Spleen (tissue), 11 donors: ENCODE data around the gene SLC35F1. TPM values are rescaled to one million over a fixed set of nuclear protein-coding genes. Genes with fewer than 3 reads are reported as not detected.
A peak's percentile ranks its signal among the peaks of the same experiment; 100 is the strongest.

Experiments used
- DNase-seq: peaks from one replicate; pipeline ENCODE4 v3.0.0-alpha.2; 2020
- H3K27ac ChIP-seq, 8 donors: fragments of 200-600 bp; sonication (generic) in 7 of 8; 1 replicate in 4 of 8; 2 replicates in 4 of 8; pipeline versions ENCODE4 v1.5.0 to v1.8.0; 2016 to 2021; ENCODE audit warnings: inconsistent platforms in 4 of 8, mild to moderate bottlenecking in 4 of 8, moderate library complexity in 1 of 8
- H3K27me3 ChIP-seq, 7 donors: fragments of 200-600 bp; sonication (generic) in 6 of 7; replicated peaks in 1 of 7; 1 replicate in 4 of 7; 2 replicates in 3 of 7; pipeline versions ENCODE4 v1.5.0 to v1.8.0; 2016 to 2021; ENCODE audit warnings: inconsistent platforms in 3 of 7, mild to moderate bottlenecking in 1 of 7
- H3K36me3 ChIP-seq, 6 donors: fragments of 200-600 bp; sonication (generic) in 5 of 6; 1 replicate in 4 of 6; 2 replicates in 2 of 6; pipeline versions ENCODE4 v1.5.0 to v1.8.0; 2016 to 2021; ENCODE audit warnings: inconsistent platforms in 2 of 6
- H3K4me1 ChIP-seq, 6 donors: fragments of 200-600 bp; sonication (generic) in 5 of 6; 1 replicate in 3 of 6; 2 replicates in 3 of 6; pipeline versions ENCODE4 v1.5.0 to v1.8.0; 2016 to 2021; ENCODE audit warnings: inconsistent platforms in 3 of 6
- H3K4me3 ChIP-seq, 8 donors: fragments of 200-600 bp; sonication (generic) in 7 of 8; 1 replicate in 4 of 8; 2 replicates in 4 of 8; pipeline versions ENCODE4 v1.5.0 to v1.8.0; 2016 to 2021; ENCODE audit warnings: inconsistent platforms in 4 of 8, mild to moderate bottlenecking in 4 of 8, moderate library complexity in 2 of 8
- H3K9me3 ChIP-seq, 8 donors: fragments of 200-600 bp; sonication (generic) in 7 of 8; 1 replicate in 4 of 8; 2 replicates in 4 of 8; pipeline versions ENCODE4 v1.5.0 to v1.8.0; 2016 to 2021; ENCODE audit warnings: inconsistent platforms in 4 of 8
- POLR2A ChIP-seq, 3 donors: fragments of 450-650 bp; IDR thresholded peaks; one replicate each; pipeline ENCODE4 v1.5.1; 2017; ENCODE audit warnings: antibody characterized with exemption in 3 of 3, mild to moderate bottlenecking in 1 of 3
- POLR2AphosphoS5 ChIP-seq, 3 donors: sonication (generic); formaldehyde crosslinking; IDR thresholded peaks; one replicate each; pipeline ENCODE4 v1.5.1; 2017; ENCODE audit warnings: antibody characterized with exemption in 3 of 3
- whole genome bisulfite sequencing, 5 donors: extraction: QIAGEN DNeasy Blood & Tissue Kit in 3 of 5; methylation state at CpG; one replicate each; pipeline versions ENCODE4 v1.1.5 to v1.1.7; 2013 to 2018; 5-methylcytosine and 5-hydroxymethylcytosine counted together
- intact Hi-C: fragments of 100-400 bp; cut with DNase I; formaldehyde crosslinking; loops from one replicate; pipeline ENCODE4 v1.15.0; 2023; ENCODE audit warnings: low total_unique reads
- polyA plus RNA-seq, 3 donors: library from polyadenylated mRNA; stranded (reverse); fragments of 200-250 nt; gene quantifications; one replicate each; pipeline ENCODE4 v1.2.1, GENCODE V29; 2013
- total RNA-seq, 7 donors: library from RNA; depleted of rRNA in 3 of 7; stranded (reverse); fragments of >200 nt in 3 of 7; fragmentation: NEBNext Ultra II Directional in 4 of 7; extraction: Animal tissue kit (Norgen Biotek cat#: 25700) in 4 of 7; gene quantifications; one replicate each; pipeline versions ENCODE4 v1.1.0 to v1.2.1, GENCODE V29; 2016 to 2021
- TF ChIP-seq, protein P1 (sequence below), 11 experiments: fragments of 200-600 bp in 7 of 11; fragments of 450-650 bp in 4 of 11; sonication (generic) in 4 of 11; IDR thresholded peaks in 8 of 11; conservative IDR thresholded peaks in 3 of 11; 1 replicate in 7 of 11; 2 replicates in 4 of 11; pipeline versions ENCODE4 v1.4.0 to v1.8.0; 2016 to 2021; ENCODE audit warnings: antibody characterized with exemption in 11 of 11, inconsistent platforms in 4 of 11, mild to moderate bottlenecking in 1 of 11
- donor health status: healthy with polysubstance abuse.
- donor health status: DM: no; HTN: no; CAD: no; lungs with moderate emphysema.
- donor health status: DM: no; HTN: no; CAD: no.
- donor health status: Bipolar disorder and iron deficiency.
- donor health status: healthy.
- donor health status: DM: no; HTN: no; CAD: no.
- donor health status: DM: yes; HTN: yes; CAD: no.

SLC35F1 gene
- total and polyA plus RNA-seq, 10 donors = 0.13 to 4.0 (median 1.6) TPM

DNA sequence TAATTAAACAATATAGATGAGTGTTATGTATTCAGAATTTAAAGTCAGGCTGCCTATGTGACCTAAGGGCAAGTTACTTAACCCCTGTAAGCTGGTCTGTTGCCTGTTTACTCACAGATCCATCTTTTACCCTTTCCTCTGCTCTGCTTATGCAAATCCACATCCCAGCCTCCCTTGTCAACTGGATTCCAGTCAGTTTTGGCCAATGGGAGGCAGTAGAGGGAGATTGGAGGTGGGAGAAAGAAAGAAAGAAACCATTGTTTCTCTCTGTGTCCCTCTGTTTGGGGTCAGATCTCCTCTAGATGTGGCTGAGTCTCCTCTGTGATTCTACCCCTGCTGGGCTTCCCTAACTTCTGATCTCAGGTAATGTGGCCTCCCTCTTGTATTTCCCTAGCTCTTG lies 374.2 kb downstream of the SLC35F1 start:
- Histone ChIP-seq H3K27ac (no peak overlapping the region), H3K36me3 (no peaks in the 10 kb centered on the region), H3K4me1 (peaks cover 0 to 6% (median 0%) of the 10 kb centered on the region in 6 donors), H3K27me3 (peaks cover 0 to 4% (median 0%) of the 10 kb centered on the region in 7 donors), H3K9me3 (no peaks in the 10 kb centered on the region), H3K4me3 (no peak overlapping the region)
- no peak for DNase-seq
- intact Hi-C loops = loop anchor here (10.0 kb wide), 2 partner anchors 274 to 334 kb away; no protein-coding TSS in a partner anchor
- TF ChIP-seq, protein P1, sequence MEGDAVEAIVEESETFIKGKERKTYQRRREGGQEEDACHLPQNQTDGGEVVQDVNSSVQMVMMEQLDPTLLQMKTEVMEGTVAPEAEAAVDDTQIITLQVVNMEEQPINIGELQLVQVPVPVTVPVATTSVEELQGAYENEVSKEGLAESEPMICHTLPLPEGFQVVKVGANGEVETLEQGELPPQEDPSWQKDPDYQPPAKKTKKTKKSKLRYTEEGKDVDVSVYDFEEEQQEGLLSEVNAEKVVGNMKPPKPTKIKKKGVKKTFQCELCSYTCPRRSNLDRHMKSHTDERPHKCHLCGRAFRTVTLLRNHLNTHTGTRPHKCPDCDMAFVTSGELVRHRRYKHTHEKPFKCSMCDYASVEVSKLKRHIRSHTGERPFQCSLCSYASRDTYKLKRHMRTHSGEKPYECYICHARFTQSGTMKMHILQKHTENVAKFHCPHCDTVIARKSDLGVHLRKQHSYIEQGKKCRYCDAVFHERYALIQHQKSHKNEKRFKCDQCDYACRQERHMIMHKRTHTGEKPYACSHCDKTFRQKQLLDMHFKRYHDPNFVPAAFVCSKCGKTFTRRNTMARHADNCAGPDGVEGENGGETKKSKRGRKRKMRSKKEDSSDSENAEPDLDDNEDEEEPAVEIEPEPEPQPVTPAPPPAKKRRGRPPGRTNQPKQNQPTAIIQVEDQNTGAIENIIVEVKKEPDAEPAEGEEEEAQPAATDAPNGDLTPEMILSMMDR (IDR thresholded peaks at IDR 0.05 in 8 of 11, conservative IDR thresholded peaks at IDR 0.05 in 3 of 11) = no peak
- no peak for TF ChIP-seq POLR2AphosphoS5 (IDR thresholded peaks at IDR 0.05)
- no peak for TF ChIP-seq POLR2A (IDR thresholded peaks at IDR 0.05)

DNA sequence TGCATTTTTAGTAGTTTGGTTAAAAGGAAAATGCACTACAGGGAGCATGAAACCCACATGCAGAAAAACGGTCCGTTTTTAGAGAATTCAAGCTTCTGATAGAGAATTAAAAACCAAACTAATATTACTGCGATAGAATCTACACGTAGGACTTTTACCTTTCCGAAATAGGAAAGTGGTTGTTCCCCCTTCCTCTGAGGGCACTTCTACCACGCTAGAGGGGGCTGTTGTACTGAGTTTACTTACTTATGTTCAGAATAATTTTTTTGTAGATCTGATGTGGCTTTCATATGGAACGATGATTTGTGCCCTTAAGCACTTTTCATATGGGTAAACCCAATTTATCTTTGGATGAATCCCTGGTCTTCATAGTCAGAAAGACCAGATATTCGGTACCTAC lies 376.7 kb downstream of the SLC35F1 start:
- intact Hi-C loops = loop anchor here (10.0 kb wide), 2 partner anchors 271 to 331 kb away; no protein-coding TSS in a partner anchor
- TF ChIP-seq, protein P1 (IDR thresholded peaks at IDR 0.05 in 8 of 11, conservative IDR thresholded peaks at IDR 0.05 in 3 of 11) = peak in 10 of 11 experiments; percentile 32 to 75 (median 56)
- TF ChIP-seq POLR2A (IDR thresholded peaks at IDR 0.05) = no peak
- 17 to 20% (median 19%) methylated on average over 8 of the region's 8 CpGs for WGBS, 5 donors
- Histone ChIP-seq H3K9me3 (no peaks in the 10 kb centered on the region), H3K36me3 (no peaks in the 10 kb centered on the region), H3K4me1 (peaks cover 0 to 6% (median 0%) of the 10 kb centered on the region in 6 donors), H3K27me3 (peaks cover 0 to 4% (median 0%) of the 10 kb centered on the region in 7 donors), H3K4me3 (no peak overlapping the region), H3K27ac (no peak overlapping the region)
- no peak for DNase-seq

DNA sequence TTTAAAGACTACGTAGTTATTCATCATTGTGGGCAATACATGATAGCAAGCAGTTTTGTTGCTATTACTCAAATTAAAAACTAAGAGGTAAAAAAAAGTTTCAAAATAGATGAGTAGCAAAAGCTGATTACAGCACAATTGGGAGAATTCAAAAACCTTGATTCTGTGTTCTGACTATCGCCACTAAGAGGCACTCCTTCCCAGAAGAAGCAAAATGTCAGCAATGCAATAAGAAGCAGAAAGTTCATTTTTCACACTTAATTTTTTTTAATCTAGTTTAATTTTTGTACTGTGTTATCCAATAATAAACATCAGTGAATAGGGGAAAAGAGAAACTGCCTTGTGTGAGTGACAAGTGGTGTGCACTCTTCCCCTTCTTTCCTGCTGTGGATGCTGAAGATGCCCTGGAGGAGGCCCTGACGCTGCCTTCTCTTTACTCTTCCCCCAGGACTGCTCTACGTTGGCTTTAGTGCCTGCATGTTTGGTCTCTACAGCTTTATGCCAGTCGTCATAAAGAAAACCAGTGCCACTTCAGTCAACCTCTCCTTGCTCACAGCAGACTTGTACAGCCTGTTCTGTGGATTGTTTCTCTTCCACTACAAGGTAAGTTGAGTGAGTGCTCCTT lies 377.8 kb downstream of the SLC35F1 start:
- no peaks in the 10 kb centered on the region for H3K36me3 ChIP-seq
- DNase-seq = no peak
- TF ChIP-seq, protein P1 (IDR thresholded peaks at IDR 0.05 in 8 of 11, conservative IDR thresholded peaks at IDR 0.05 in 3 of 11) = no peak
- TF ChIP-seq POLR2A (IDR thresholded peaks at IDR 0.05) (no peak), POLR2AphosphoS5 (IDR thresholded peaks at IDR 0.05) (no peak)
- WGBS, 5 donors = 77 to 88% (median 83%) methylated on average over 5 of the region's 5 CpGs
- H3K27ac ChIP-seq = no peak overlapping the region
- intact Hi-C loops = loop anchor here (10.0 kb wide), 2 partner anchors 270 to 330 kb away; no protein-coding TSS in a partner anchor
- H3K4me3 ChIP-seq = no peak overlapping the region
- no peaks in the 10 kb centered on the region for H3K9me3 ChIP-seq
- peaks cover 0 to 4% (median 0%) of the 10 kb centered on the region in 7 donors for H3K27me3 ChIP-seq
- H3K4me1 ChIP-seq = peaks cover 0 to 6% (median 0%) of the 10 kb centered on the region in 6 donors

DNA sequence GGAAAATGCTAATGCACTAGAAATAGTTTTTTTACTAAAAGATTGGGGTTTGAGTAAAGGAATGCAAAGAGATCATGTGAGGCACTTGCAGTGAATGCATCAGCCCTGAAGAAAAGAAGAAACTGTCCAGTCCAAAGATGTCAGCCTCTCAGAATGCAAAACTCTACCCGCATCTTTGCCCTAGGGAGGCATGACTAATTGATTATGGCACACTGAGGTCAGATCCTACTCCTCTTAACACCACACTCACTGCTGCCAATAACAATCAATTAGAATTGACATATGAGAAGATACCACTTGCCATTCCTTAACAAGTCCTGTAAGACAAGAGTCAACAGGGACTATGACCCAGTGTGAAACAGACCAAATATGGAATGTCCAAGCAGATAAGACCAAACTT lies 378.7 kb downstream of the SLC35F1 start:
- H3K36me3 ChIP-seq = no peaks in the 10 kb centered on the region
- peaks cover 0 to 4% (median 0%) of the 10 kb centered on the region in 7 donors for H3K27me3 ChIP-seq
- intact Hi-C loops = loop anchor here (10.0 kb wide), 2 partner anchors 269 to 329 kb away; no protein-coding TSS in a partner anchor
- no peak overlapping the region for H3K27ac ChIP-seq
- H3K9me3 ChIP-seq = no peaks in the 10 kb centered on the region
- DNase-seq = no peak
- H3K4me3 ChIP-seq = no peak overlapping the region
- 93 to 100% (median 97%) methylated on average over 1 of the region's 1 CpG for WGBS, 5 donors
- peaks cover 0 to 6% (median 0%) of the 10 kb centered on the region in 6 donors for H3K4me1 ChIP-seq
- TF ChIP-seq POLR2AphosphoS5 (IDR thresholded peaks at IDR 0.05) (no peak), POLR2A (IDR thresholded peaks at IDR 0.05) (no peak)
- TF ChIP-seq, protein P1 (IDR thresholded peaks at IDR 0.05 in 8 of 11, conservative IDR thresholded peaks at IDR 0.05 in 3 of 11) = no peak
